ENCODE data around the gene VAMP3. TPM values are rescaled to one million over a fixed set of nuclear protein-coding genes. Genes with fewer than 3 reads are reported as not detected.

The VAMP3 gene
- polyA plus RNA-seq, 1 donor (not counting 4 experiments of a cell fraction or from before 2014, with no cell fraction given): 219 TPM

- Histone ChIP-seq H3K9ac (ENCODE audit: control insufficient read depth, extremely low read depth, insufficient read depth, low read length) (no peak overlapping the region), H3K27me3 (ENCODE audit: control insufficient read depth, extremely low read depth, insufficient read depth, low read length) (no peaks in the 10 kb centered on the region), H3K27ac (ENCODE audit: control insufficient read depth, insufficient read depth, low read length) (no peak overlapping the region), H3K4me1 (ENCODE audit: control insufficient read depth, extremely low read depth, insufficient read depth, low read length) (peaks cover 5% of the 10 kb centered on the region), H3K36me3 (ENCODE audit: control insufficient read depth in 2 of 2, extremely low read depth in 1 of 2, insufficient read depth in 2 of 2, low read length in 2 of 2) (peaks cover 7 to 10% of the 10 kb centered on the region in 2 experiments), H2AFZ (ENCODE audit: control insufficient read depth, low read length) (no peak overlapping the region), H3K79me2 (ENCODE audit: control insufficient read depth, insufficient read depth, low read length) (no peaks in the 10 kb centered on the region), H4K20me1 (ENCODE audit: control insufficient read depth, extremely low read depth, insufficient read depth, low read length) (no peaks in the 10 kb centered on the region), H3K4me2 (ENCODE audit: control insufficient read depth, extremely low read depth, insufficient read depth, low read depth, low read length) (no peak overlapping the region), H3K9me1 (ENCODE audit: control insufficient read depth, extremely low read depth, insufficient read depth, low read length) (no peaks in the 10 kb centered on the region), H3K4me3 (ENCODE audit: control insufficient read depth in 2 of 3, extremely low read depth in 1 of 3, insufficient read depth in 2 of 3, low read depth in 1 of 3, low read length in 3 of 3) (no peak overlapping the region), H3K9me3 (ENCODE audit: control insufficient read depth, low read depth, low read length) (peaks cover 2% of the 10 kb centered on the region)
- dilution Hi-C loops (cut with MboI; ENCODE audit: extremely low pct_ligation_motif_present, low sequenced_read_pairs): no loop called here
- FAIRE-seq (no peak), DNase-seq (ENCODE audit: low read depth, low spot score) (no peak)
- TF ChIP-seq CTCF (optimal IDR thresholded peaks at IDR 0.05 in 1 of 3, IDR thresholded peaks at IDR 0.05 in 1 of 3, conservative IDR thresholded peaks at IDR 0.05 in 1 of 3; ENCODE audit: extremely low read depth in 1 of 3, insufficient read depth in 2 of 3, low read length in 3 of 3) (no peak), EZH2 (IDR thresholded peaks at IDR 0.05; ENCODE audit: low read length) (no peak)
Measured at GRCh38 chr1:7809742-7810141, 38.6 kb downstream of the VAMP3 start.

GRCh38 chr1:7810395-7810794 is 39.3 kb downstream of the VAMP3 start:
- H3K9me3 ChIP-seq (ENCODE audit: control insufficient read depth, low read depth, low read length): peaks cover 2% of the 10 kb centered on the region
- DNase-seq (ENCODE audit: low read depth, low spot score) (peak; percentile 36), FAIRE-seq (peak; percentile 48)
- dilution Hi-C loops (cut with MboI; ENCODE audit: extremely low pct_ligation_motif_present, low sequenced_read_pairs): no loop called here
- no peaks in the 10 kb centered on the region for H3K79me2 ChIP-seq (ENCODE audit: control insufficient read depth, insufficient read depth, low read length)
- no peak overlapping the region for H2AFZ ChIP-seq (ENCODE audit: control insufficient read depth, low read length)
- H3K36me3 ChIP-seq (ENCODE audit: control insufficient read depth in 2 of 2, extremely low read depth in 1 of 2, insufficient read depth in 2 of 2, low read length in 2 of 2): peaks cover 7 to 10% of the 10 kb centered on the region in 2 experiments
- H4K20me1 ChIP-seq (ENCODE audit: control insufficient read depth, extremely low read depth, insufficient read depth, low read length): no peaks in the 10 kb centered on the region
- H3K27me3 ChIP-seq (ENCODE audit: control insufficient read depth, extremely low read depth, insufficient read depth, low read length): no peaks in the 10 kb centered on the region
- no peak overlapping the region for H3K27ac ChIP-seq (ENCODE audit: control insufficient read depth, insufficient read depth, low read length)
- no peaks in the 10 kb centered on the region for H3K9me1 ChIP-seq (ENCODE audit: control insufficient read depth, extremely low read depth, insufficient read depth, low read length)
- H3K4me3 ChIP-seq (ENCODE audit: control insufficient read depth in 2 of 3, extremely low read depth in 1 of 3, insufficient read depth in 2 of 3, low read depth in 1 of 3, low read length in 3 of 3): no peak overlapping the region
- TF ChIP-seq CTCF (optimal IDR thresholded peaks at IDR 0.05 in 1 of 3, IDR thresholded peaks at IDR 0.05 in 1 of 3, conservative IDR thresholded peaks at IDR 0.05 in 1 of 3; ENCODE audit: extremely low read depth in 1 of 3, insufficient read depth in 2 of 3, low read length in 3 of 3) (no peak), EZH2 (IDR thresholded peaks at IDR 0.05; ENCODE audit: low read length) (no peak)
- H3K4me2 ChIP-seq (ENCODE audit: control insufficient read depth, extremely low read depth, insufficient read depth, low read depth, low read length): no peak overlapping the region
- H3K9ac ChIP-seq (ENCODE audit: control insufficient read depth, extremely low read depth, insufficient read depth, low read length): no peak overlapping the region
- peaks cover 5% of the 10 kb centered on the region for H3K4me1 ChIP-seq (ENCODE audit: control insufficient read depth, extremely low read depth, insufficient read depth, low read length)
